ENCODE data around the gene CKAP4. TPM values are rescaled to one million over a fixed set of nuclear protein-coding genes. Genes with fewer than 3 reads are reported as not detected.

CKAP4 gene
- total RNA-seq, 1 experiment from 2014 or later: 69.6 TPM

- Mint-ChIP-seq H3K4me1 (peaks cover 9% of the 10 kb centered on the region), H3K9me3 (peaks cover 7% of the 10 kb centered on the region), H3K27me3 (ENCODE audit: low read depth) (no peaks in the 10 kb centered on the region), H3K27ac (no peak overlapping the region), H3K36me3 (peaks cover 5% of the 10 kb centered on the region; the same call in 1 of the 2 replicates), H3K4me3 (no peak overlapping the region)
- TF ChIP-seq ZNF532 (CRISPR knock-in tag; IDR thresholded peaks at IDR 0.05; ENCODE audit: borderline replicate concordance) (no peak), ZNF219 (CRISPR knock-in tag; IDR thresholded peaks at IDR 0.05; ENCODE audit: borderline replicate concordance) (no peak), SOX15 (CRISPR knock-in tag; IDR thresholded peaks at IDR 0.05) (no peak), ZNF423 (CRISPR knock-in tag; IDR thresholded peaks at IDR 0.05) (no peak), RELA (CRISPR knock-in tag; IDR thresholded peaks at IDR 0.05; ENCODE audit: borderline replicate concordance) (no peak), ATF6 (CRISPR knock-in tag; IDR thresholded peaks at IDR 0.05) (no peak)
- DNase-seq (ENCODE audit: low spot score) (no peak), ATAC-seq (no peak)
- CTCF ChIA-PET: interaction anchor here (1.5 to 3.5 kb wide), 3 partner anchors 50 to 690 kb away, joined by 3 to 25 read pairs (median 9); no protein-coding TSS in a partner anchor
- POLR2A ChIA-PET: no interaction called here
Measured at GRCh38 chr12:106229036-106229591, 18.7 kb downstream of the CKAP4 start.

GRCh38 chr12:106228320-106228710 lies 19.5 kb downstream of the CKAP4 start:
- POLR2A ChIA-PET: no interaction called here
- Mint-ChIP-seq H3K36me3 (no peaks in the 10 kb centered on the region), H3K9me3 (no peaks in the 10 kb centered on the region), H3K27ac (no peak overlapping the region), H3K27me3 (ENCODE audit: low read depth) (no peaks in the 10 kb centered on the region), H3K4me1 (peaks cover 9% of the 10 kb centered on the region), H3K4me3 (no peak overlapping the region)
- ATAC-seq (no peak), DNase-seq (ENCODE audit: low spot score) (no peak)
- CTCF ChIA-PET: interaction anchor here (0.9 to 3.5 kb wide), 5 partner anchors 30 to 691 kb away, joined by 3 to 25 read pairs (median 4); no protein-coding TSS in a partner anchor
- TF ChIP-seq NR1H2 (CRISPR knock-in tag; IDR thresholded peaks at IDR 0.05) (no peak), FOXP4 (CRISPR knock-in tag; IDR thresholded peaks at IDR 0.05) (no peak), ZNF219 (CRISPR knock-in tag; IDR thresholded peaks at IDR 0.05; ENCODE audit: borderline replicate concordance) (no peak), E2F1 (CRISPR knock-in tag; IDR thresholded peaks at IDR 0.05) (no peak), PRRX2 (CRISPR knock-in tag; IDR thresholded peaks at IDR 0.05) (no peak), NFYB (CRISPR knock-in tag; conservative IDR thresholded peaks at IDR 0.05; ENCODE audit: low read depth) (no peak), CBFB (CRISPR knock-in tag; IDR thresholded peaks at IDR 0.05; ENCODE audit: low read depth) (no peak), ZNF425 (CRISPR knock-in tag; conservative IDR thresholded peaks at IDR 0.05) (no peak), ZNF138 (CRISPR knock-in tag; conservative IDR thresholded peaks at IDR 0.05) (no peak), ZNF532 (CRISPR knock-in tag; IDR thresholded peaks at IDR 0.05; ENCODE audit: borderline replicate concordance) (no peak), NR3C1 (CRISPR knock-in tag; conservative IDR thresholded peaks at IDR 0.05; ENCODE audit: low read depth) (no peak), CREB1 (CRISPR knock-in tag; IDR thresholded peaks at IDR 0.05) (no peak)
